ENCODE measurements around the gene JAML.

JAML gene

DNA sequence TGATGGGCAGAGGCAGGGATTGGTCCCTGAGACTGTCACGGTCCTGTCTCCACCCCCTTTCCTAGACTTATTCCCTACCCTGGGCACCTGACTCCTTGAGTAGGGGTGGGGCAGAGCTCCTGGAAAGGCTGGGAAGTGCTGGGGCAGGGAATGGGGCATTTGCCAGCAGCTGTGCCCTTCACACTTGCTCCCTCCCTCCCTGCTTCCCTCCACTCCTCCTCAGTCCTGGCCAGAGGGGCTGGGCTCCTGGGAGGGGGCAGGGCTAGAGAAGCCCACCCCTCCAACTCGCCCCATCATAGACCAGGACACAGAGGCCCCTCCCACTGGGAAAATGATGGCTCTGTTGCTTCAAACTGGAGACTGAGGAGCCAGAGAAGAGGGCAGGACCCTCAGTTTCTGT is 59.9 kb downstream of the JAML start:
- no peak for FAIRE-seq

- no peak for FAIRE-seq
These were observed 61.3 kb downstream of the JAML start for GRCh38 chr11:118163494-118163893.

DNA sequence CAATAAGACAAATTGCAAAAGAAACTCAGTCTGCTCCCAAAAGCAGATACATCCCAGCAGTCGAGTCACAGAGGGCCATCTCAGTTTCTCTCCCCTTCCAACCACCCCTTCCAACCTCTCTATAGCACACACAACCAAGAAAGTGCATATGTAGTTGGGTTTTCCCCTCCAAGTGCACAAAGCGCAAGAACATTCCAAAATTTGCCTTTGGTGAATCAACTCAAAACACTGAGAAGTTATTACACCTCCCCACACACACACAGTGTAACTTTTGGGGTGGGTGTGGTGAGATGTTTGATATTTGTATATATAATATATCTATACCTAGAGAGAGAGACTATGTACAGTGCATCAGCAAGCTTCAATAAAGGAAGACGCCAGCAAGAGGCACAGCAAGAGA is 62.0 kb downstream of the JAML start:
- FAIRE-seq: no peak

DNA sequence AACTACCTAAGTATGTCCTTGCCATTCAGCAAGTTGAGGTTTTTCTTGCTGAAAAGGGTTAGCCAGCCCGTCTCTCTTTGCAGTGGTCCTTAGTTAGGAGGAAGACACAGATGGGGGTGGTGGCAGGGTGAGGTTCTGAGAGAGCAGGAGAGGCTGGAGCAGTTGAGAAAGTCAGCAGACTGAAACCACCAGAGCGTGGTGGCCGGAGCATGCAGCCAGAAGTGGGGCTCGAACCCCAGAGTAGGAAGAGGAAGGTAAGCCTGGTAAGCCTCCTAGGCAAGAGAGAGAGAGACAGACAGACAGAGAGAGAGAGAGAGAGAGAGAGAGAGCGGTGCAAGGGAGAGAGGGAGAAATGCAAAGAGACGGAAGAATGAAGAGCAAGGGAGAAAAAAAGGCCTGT is 63.0 kb downstream of the JAML start:
- no peak for FAIRE-seq

DNA sequence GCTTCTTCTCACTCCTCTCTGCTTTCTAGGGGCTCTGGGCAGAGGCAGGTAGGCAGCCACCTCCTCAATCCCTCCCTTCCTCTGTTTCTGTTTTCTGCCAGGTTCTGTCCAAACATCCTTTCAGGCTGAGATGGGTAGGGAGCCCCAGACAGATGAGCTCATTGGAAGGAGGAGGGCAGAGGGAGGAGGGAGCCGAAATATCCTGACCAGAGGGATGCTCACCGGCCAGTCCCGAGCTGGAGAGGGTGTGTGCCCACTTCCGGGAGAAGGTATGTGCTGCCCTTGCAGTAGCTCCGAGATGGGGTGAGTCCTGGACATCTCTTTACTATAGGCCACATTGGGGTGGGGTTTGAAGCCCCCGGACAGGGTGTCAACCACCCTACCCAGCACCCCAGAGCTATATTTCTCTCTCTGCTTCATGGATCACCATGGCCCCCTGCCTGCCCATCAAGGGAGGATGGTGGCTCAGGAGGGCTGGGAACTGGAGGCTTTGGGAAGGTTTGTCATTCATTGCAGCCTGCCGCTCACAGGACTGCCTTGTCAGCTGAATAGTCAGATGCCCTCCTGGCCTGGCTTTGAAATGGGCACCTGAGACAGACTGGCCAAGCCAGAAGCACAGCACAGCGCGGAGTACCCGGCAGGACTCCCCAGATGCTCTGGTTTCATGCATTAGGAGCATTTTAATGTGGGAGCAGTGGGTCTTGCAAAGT is 67.5 kb downstream of the JAML start:
- FAIRE-seq: no peak

- FAIRE-seq: no peak
These were observed 68.2 kb downstream of the JAML start for GRCh38 chr11:118156531-118157185.

GRCh38 chr11:118155776-118156530 is 68.9 kb downstream of the JAML start:
- FAIRE-seq: no peak

GRCh38 chr11:118154641-118155040 is 70.2 kb downstream of the JAML start:
- no peak for FAIRE-seq

DNA sequence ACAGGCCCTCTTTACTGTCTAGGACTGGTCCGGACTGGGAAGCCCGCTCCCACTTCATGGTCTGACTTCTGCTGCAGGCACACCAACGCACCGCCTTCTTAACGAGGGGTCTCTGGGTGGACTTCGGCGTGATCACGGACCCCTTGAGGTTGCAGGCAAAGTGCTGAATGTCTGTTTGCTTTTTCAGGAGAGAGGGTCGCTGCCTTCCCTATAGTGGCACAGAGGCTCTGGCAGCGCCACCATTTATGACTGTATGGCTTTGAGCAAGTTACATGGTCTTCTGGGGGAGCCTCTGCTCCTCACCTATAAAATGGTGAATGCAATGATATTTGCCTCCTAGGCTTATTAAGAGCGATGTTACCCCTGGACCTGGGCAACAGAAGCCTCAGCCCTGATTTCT is 70.8 kb downstream of the JAML start:
- FAIRE-seq: no peak

DNA sequence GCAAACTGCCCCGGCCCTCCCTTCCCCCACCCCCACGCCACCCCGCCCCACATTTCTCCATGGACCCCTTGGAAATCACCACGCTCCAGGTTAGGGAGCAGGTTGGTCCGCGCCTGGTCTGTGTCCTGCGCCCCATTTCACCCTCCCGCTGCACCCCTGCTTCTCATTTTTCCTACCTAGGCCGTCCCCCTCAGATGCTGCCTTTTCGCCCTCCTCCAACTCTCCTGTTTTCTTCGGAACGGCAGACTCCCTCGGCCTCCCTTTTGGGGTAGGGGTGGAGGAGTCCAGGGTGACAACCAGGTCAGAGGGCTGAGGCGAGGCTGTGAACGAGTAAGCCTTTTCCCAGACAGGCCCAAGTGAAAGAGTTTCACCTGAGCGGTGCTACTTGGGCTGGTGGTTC is 71.3 kb downstream of the JAML start:
- FAIRE-seq: no peak

DNA sequence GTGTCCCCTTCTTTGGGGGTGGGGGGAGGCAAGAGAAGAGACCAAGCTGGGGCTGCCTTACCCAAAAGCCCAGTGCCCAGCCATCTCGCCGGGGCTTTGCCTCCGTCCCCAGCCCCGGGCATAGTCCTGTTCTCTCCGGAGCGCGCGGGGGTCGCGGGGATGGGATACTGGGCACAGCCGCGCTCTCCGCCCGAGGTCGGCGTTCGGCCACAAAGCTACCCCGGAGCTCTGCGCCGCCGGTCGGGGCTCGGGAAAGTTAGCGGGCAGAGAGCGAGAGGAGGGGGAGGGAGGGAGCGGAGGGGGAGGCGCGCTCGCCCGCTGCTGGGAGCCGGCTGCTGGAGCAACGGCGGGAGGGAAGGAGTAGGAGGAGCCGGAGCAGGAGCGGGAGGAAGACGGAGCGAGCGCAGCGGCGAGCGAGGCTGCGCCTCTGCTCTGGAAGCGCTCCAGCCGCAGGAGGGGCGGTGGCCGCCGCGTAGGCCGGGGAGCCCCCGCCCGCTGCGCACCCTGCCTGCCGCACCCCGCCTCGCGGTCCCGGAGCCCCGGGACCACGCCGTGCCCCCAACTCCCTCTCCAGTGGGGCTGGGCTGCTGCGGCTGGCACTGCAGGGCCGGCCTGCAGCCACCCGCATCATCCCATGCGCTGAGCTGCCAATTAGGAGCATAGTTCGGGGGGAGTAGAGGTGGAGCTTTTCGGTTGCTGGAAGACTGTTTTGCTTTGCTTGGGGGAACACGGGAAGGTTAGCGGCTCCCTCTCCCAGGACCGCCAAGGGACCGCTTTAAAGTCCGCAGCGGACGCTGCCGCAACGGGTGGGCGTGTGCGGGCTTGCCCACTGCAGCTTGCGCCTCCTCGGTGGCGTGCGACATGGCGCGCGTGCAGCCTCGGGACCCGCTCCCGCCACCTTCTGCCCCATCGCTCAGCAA is 72.0 kb downstream of the JAML start, which contains the start of gene SCN4B:
Gene SCN4B, minus strand, starts transcription at position 272 of the 920 bp plus-strand sequence. Its CDS starts 150 bp downstream, at position 122.
- FAIRE-seq: no peak

DNA sequence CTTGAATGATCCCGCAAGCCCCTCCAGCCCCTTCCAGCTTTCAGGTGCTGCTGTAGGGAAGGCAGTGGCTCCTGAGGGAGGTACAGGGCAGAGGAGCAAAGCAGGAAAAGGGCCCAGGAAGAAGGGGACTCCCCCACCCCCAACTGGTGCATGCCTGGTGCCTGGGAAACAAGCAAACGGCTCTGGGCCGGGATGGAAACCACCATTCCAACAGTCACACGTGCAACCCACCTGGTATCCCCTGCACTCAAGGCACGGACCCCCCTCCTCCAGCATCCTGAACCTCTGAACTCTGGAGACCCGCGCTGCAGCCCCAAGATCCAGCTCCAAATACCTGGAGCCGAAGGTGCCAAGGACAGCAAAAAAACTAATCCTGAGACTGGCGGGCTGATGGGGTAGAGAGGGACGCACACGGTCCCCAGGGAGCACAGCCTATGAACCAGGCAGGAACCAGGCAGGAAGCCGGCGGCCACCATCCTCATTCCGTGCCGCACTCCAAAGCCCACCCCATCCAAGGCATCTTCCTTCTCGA is 72.7 kb downstream of the JAML start:
- FAIRE-seq: no peak

DNA sequence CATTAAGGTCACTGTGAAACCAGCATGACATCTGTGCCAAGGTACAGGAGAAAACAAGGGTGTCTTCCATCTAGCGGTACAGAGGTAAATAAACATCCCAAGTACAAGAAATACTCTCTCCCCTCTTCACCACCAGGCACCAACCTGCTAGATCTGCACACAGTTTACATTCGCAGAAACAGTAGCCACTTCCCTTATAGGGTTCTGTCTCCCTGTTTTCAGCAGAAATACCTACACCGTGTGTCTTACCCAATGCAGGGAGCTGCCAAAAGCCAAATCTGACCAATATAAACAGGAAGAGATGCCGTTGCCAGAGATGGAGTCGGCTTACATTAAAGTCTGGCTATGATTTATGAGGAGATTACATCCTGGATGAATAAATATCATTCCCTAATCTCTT is 73.4 kb downstream of the JAML start:
- FAIRE-seq: no peak

DNA sequence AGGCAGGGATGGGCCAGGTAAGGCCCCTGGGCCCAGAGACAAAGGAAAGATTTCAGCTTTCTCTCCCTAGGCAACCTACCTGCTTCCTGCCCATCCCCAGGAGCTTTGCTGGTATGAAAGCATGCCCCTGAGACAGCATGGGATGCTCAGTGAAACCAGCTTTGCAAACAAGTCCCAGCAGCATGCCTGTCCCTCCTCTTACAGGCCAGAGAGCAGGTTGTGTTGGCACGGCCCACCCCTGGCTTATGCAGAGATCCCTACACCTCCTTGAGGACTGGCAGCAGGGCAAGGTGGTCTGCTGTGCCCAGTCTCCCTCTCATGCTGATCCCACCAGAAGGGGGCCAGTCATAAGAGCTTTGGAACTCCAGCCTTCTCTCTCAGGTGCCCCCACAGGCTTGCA is 75.3 kb downstream of the JAML start:
- no peak for FAIRE-seq

GRCh38 chr11:118148856-118149255 is 76.0 kb downstream of the JAML start:
- no peak for FAIRE-seq

- no peak for FAIRE-seq
These were observed 76.6 kb downstream of the JAML start for GRCh38 chr11:118148240-118148639.

GRCh38 chr11:118147502-118147901 is 77.3 kb downstream of the JAML start:
- FAIRE-seq: no peak

DNA sequence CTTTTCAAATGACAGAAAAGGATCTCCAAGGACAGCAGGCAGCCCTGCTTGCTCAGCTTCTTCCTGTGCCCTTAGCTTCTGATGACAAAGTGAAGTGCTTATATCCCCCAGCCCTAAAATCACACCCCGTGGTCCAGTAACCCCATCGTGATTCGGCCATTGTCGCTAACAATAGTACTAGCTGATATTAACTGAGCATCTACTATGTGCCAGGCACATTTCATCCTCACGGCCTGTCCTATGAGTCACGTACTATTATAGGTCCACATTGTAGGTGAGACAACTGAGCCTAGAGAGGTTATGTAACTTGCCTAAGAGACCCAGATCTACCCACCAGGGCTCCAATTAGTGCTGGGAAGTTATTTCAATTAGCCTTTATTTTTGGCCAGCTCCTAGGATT is 78.3 kb downstream of the JAML start:
- no peak for FAIRE-seq

DNA sequence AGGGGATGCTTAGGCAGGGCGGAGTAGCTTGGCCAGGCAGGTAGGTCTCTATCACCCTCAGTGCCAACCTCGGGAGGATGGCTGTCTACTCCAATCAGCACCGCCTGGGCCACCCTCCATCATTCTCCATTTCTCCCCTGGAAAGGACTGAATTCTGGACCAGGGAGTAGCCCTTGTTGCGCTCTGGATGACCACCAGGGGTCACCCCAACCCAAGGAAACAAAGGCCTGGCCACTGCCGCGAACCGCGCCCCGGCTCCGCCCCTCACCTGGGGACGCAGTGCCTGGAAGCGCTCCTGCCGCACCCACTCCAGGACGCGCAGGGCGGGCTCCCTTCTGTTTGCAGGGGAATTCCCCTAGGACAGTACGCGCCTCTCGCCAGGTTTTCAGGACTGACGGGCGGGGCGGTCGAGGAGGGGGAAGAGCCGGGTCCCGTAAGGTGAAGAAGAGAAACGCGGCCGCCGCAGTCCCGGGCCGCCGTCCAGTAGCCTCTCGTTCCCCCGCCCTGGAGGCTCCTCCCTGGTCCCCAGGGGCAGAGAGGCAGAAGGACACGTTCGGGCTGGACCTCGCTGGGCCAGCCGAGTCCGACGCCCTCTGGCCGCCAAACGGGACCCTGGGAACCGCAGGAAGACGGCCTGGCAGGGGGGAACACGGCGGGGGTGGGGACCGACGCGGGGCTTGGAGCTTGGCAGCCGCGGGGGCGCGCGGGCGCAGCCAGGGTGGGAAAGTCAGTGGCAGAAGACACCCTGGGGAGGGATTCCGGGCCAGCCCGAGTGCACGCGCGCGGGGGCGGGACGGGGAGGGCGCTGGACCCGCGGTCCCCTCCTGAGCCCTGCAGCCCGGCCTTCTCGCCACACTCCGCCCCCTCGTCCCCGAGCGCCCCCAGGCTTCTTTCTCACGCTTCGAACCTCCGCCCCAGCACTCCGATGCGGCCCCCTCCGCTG is 79.3 kb downstream of the JAML start:
- FAIRE-seq: no peak

GRCh38 chr11:118144301-118145268 is 80.2 kb downstream of the JAML start:
- no peak for FAIRE-seq

Measured in colon (tissue), 2 donors.